Left ventricle myocardium superior (tissue), 1 donor: ENCODE results near the gene HS3ST3A1. TPM values are rescaled to one million over a fixed set of nuclear protein-coding genes. Genes with fewer than 3 reads are reported as not detected.
A peak's percentile ranks its signal among the peaks of the same experiment; 100 is the strongest.

Experiments used
- ATAC-seq: fragments of 200-7000 bp; cut with Tn5 transposase; one replicate; pipeline ENCODE4 v1.9.1; 2020; ENCODE audit warnings: mild to moderate bottlenecking, moderate library complexity
- DNase-seq: peaks from one replicate; pipeline ENCODE4 v3.0.0-alpha.2; 2020
- intact Hi-C: fragments of 100-400 bp; cut with micrococcal nuclease; formaldehyde crosslinking; loops from one replicate; pipeline ENCODE4 v1.11.0; 2022
- total RNA-seq: library from RNA; stranded (reverse); fragmentation: NEBNext Ultra II Directional; extraction: Animal tissue kit (Norgen Biotek cat#: 25700); gene quantifications from one replicate; pipeline ENCODE4 v1.2.1, GENCODE V29; 2021
- donor health status: DM: no; HTN: yes; CAD: no; lungs with severe emphysema.

The HS3ST3A1 gene
- total RNA-seq, 1 donor from 2014 or later, result 0.57 TPM

GRCh38 chr17:13583996-13584700 lies 17.6 kb downstream of the HS3ST3A1 start:
- intact Hi-C loops, result no loop called here
- no peak for DNase-seq

GRCh38 chr17:13582776-13583547 lies 18.8 kb downstream of the HS3ST3A1 start:
- DNase-seq, result no peak
- ATAC-seq, result no peak
- intact Hi-C loops, result no loop called here

More at GRCh38 chr17:13583996-13584700, 17.6 kb downstream of the HS3ST3A1 start:
- no peak for ATAC-seq

- no peak for ATAC-seq
- no peak for DNase-seq
- intact Hi-C loops, result no loop called here
These were observed 19.8 kb downstream of the HS3ST3A1 start for GRCh38 chr17:13581925-13582324.

GRCh38 chr17:13580790-13581189 lies 20.9 kb downstream of the HS3ST3A1 start:
- no peak for DNase-seq
- intact Hi-C loops, result no loop called here
- no peak for ATAC-seq

GRCh38 chr17:13576661-13577526 lies 24.8 kb downstream of the HS3ST3A1 start:
- DNase-seq (no peak), ATAC-seq (no peak)
- intact Hi-C loops, result no loop called here

- DNase-seq (no peak), ATAC-seq (no peak)
- intact Hi-C loops, result no loop called here
These were observed 25.8 kb downstream of the HS3ST3A1 start for GRCh38 chr17:13575922-13576419.

GRCh38 chr17:13575466-13575865 lies 26.3 kb downstream of the HS3ST3A1 start:
- ATAC-seq (no peak), DNase-seq (no peak)
- intact Hi-C loops, result no loop called here

- ATAC-seq (no peak), DNase-seq (no peak)
- intact Hi-C loops, result no loop called here
These were observed 29.1 kb downstream of the HS3ST3A1 start for GRCh38 chr17:13572581-13572980.

- intact Hi-C loops, result no loop called here
- peak; percentile 40 for ATAC-seq
- peak; percentile 32 for DNase-seq
These were observed 32.2 kb downstream of the HS3ST3A1 start for GRCh38 chr17:13569398-13570123.

- ATAC-seq (no peak), DNase-seq (no peak)
These were observed 32.9 kb downstream of the HS3ST3A1 start for GRCh38 chr17:13568582-13569397.

GRCh38 chr17:13563866-13564265 lies 37.9 kb downstream of the HS3ST3A1 start:
- intact Hi-C loops, result no loop called here
- ATAC-seq, result no peak
- no peak for DNase-seq

More at GRCh38 chr17:13568582-13569397, 32.9 kb downstream of the HS3ST3A1 start:
- intact Hi-C loops, result no loop called here

- ATAC-seq, result no peak
- intact Hi-C loops, result no loop called here
- DNase-seq, result no peak
These were observed 39.4 kb downstream of the HS3ST3A1 start for GRCh38 chr17:13562271-13562800.

GRCh38 chr17:13561606-13562270 lies 40.0 kb downstream of the HS3ST3A1 start:
- intact Hi-C loops, result no loop called here
- ATAC-seq (peak; percentile 78), DNase-seq (no peak)

- DNase-seq, result no peak
- intact Hi-C loops, result no loop called here
- no peak for ATAC-seq
These were observed 40.8 kb downstream of the HS3ST3A1 start for GRCh38 chr17:13560935-13561334.

GRCh38 chr17:13558588-13558987 lies 43.1 kb downstream of the HS3ST3A1 start:
- intact Hi-C loops, result no loop called here
- ATAC-seq (no peak), DNase-seq (no peak)

- no peak for DNase-seq
- no peak for ATAC-seq
- intact Hi-C loops, result no loop called here
These were observed 44.7 kb downstream of the HS3ST3A1 start for GRCh38 chr17:13557077-13557476.

- ATAC-seq (no peak), DNase-seq (no peak)
- intact Hi-C loops, result no loop called here
These were observed 47.5 kb downstream of the HS3ST3A1 start for GRCh38 chr17:13554231-13554630.
